SK-N-SH (cell line): Measurements from ENCODE around the gene ATG7. TPM values are rescaled to one million over a fixed set of nuclear protein-coding genes. Genes with fewer than 3 reads are reported as not detected.

Experiments used
- CTCF ChIA-PET: fragments of 300-600, 350-600 bp; formaldehyde crosslinking; extraction: SDS; loops from one replicate; lab custom pipeline; 2021; lab: Yijun Ruan, JAX
- POLR2A ChIA-PET: fragments of 350-600 bp; sonication (Branson Sonifier 250); formaldehyde crosslinking; extraction: SDS; loops from one replicate; lab custom pipeline; 2020; ENCODE audit warnings: antibody characterized with exemption, inconsistent platforms; lab: Yijun Ruan, JAX
- DNase-seq: peaks from one replicate; pipeline ENCODE4 v3.0.0; 2012
- H2AFZ ChIP-seq: fragments of 200-600 bp; sonication (generic); 2 replicates; pipeline ENCODE4 v1.8.1; 2016; ENCODE audit warnings: antibody characterized with exemption, mild to moderate bottlenecking, low read depth
- H3F3A ChIP-seq: fragments of 200-600 bp; sonication (generic); replicated peaks from 2 replicates; pipeline ENCODE3; 2016; ENCODE audit warnings: antibody characterized with exemption, mild to moderate bottlenecking; ENCODE audit not compliant: insufficient read depth
- H3K27ac ChIP-seq, 2 experiments: fragments of 200-500 bp in 1 of 2; fragments of 200-600 bp in 1 of 2; sonication (Bioruptor generic) in 1 of 2; sonication (generic), shearing (Covaris generic) in 1 of 2; 2 replicates each; pipeline versions ENCODE4 v1.5.1 to v1.6.1; 2014 to 2016; ENCODE audit warnings: low read depth in 2 of 2, inconsistent platforms in 1 of 2, low read length in 1 of 2, mild to moderate bottlenecking in 1 of 2, mixed read lengths in 1 of 2
- H3K27me3 ChIP-seq: fragments of 200-600 bp; sonication (generic), shearing (Covaris generic); 2 replicates; pipeline ENCODE4 v1.6.1; 2016; ENCODE audit warnings: mixed run types; ENCODE audit not compliant: insufficient read depth
- H3K36me3 ChIP-seq, 2 experiments: fragments of 200-500 bp in 1 of 2; fragments of 200-600 bp in 1 of 2; sonication (Bioruptor generic) in 1 of 2; sonication (generic) in 1 of 2; replicated peaks in 1 of 2; 2 replicates each; pipeline versions ENCODE3 to v1.5.1; 2014 to 2016; ENCODE audit warnings: low read length in 1 of 2, mild to moderate bottlenecking in 1 of 2; ENCODE audit not compliant: insufficient read depth in 2 of 2, control insufficient read depth in 1 of 2
- H3K4me1 ChIP-seq, 2 experiments: fragments of 200-500 bp in 1 of 2; fragments of 200-600 bp in 1 of 2; sonication (Bioruptor generic) in 1 of 2; sonication (generic), shearing (Covaris generic) in 1 of 2; 2 replicates each; pipeline versions ENCODE4 v1.5.1 to v1.6.1; 2014 to 2016; ENCODE audit warnings: low read depth in 1 of 2, low read length in 1 of 2, mixed run types in 1 of 2; ENCODE audit not compliant: insufficient read depth in 2 of 2, control insufficient read depth in 1 of 2
- H3K4me2 ChIP-seq: fragments of 200-600 bp; sonication (generic), shearing (Covaris generic); 2 replicates; pipeline ENCODE4 v1.6.1; 2017; ENCODE audit warnings: mixed run types
- H3K4me3 ChIP-seq, 2 experiments: fragments of 200-500 bp in 1 of 2; fragments of 200-600 bp in 1 of 2; sonication (Bioruptor generic) in 1 of 2; sonication (generic), shearing (Covaris generic) in 1 of 2; 2 replicates each; pipeline versions ENCODE4 v1.5.1 to v1.8.1; 2014 to 2016; ENCODE audit warnings: low read depth in 2 of 2, inconsistent platforms in 1 of 2, low read length in 1 of 2, mild to moderate bottlenecking in 1 of 2, mixed read lengths in 1 of 2, moderate library complexity in 1 of 2
- H3K79me2 ChIP-seq: fragments of 200-600 bp; sonication (generic); 2 replicates; pipeline ENCODE4 v1.8.1; 2017; ENCODE audit warnings: mild to moderate bottlenecking; ENCODE audit not compliant: insufficient read depth
- H3K9ac ChIP-seq: fragments of 200-600 bp; sonication (generic); 2 replicates; pipeline ENCODE4 v1.6.1; 2017; ENCODE audit warnings: mixed run types
- H3K9me2 ChIP-seq: fragments of 200-600 bp; sonication (generic); 2 replicates; pipeline ENCODE4 v1.6.1; 2017; ENCODE audit warnings: mixed run types
- H3K9me3 ChIP-seq: fragments of 200-600 bp; sonication (generic); 2 replicates; pipeline ENCODE4 v1.6.1; 2017; ENCODE audit warnings: mixed run types, mild to moderate bottlenecking, moderate library complexity
- H4K20me1 ChIP-seq: fragments of 200-600 bp; sonication (generic); 2 replicates; pipeline ENCODE4 v1.6.1; 2017; ENCODE audit warnings: mild to moderate bottlenecking, mixed run types; ENCODE audit not compliant: insufficient read depth
- ELF1 ChIP-seq: IDR thresholded peaks from 2 replicates; pipeline ENCODE4 v1.4.0; 2012
- FOXJ3 ChIP-seq: sonication (generic); formaldehyde crosslinking; IDR thresholded peaks from 2 replicates; pipeline ENCODE4 v1.5.1; 2020; ENCODE audit warnings: mild to moderate bottlenecking, missing genetic modification reagents
- GATA2 ChIP-seq: sonication (generic); formaldehyde crosslinking; IDR thresholded peaks from 2 replicates; pipeline ENCODE4 v1.5.0; 2020; ENCODE audit warnings: mild to moderate bottlenecking, missing genetic modification reagents
- JUND ChIP-seq: IDR thresholded peaks from 2 replicates; pipeline ENCODE4 v1.4.0; 2012
- MAX ChIP-seq: IDR thresholded peaks from 2 replicates; pipeline ENCODE4 v1.4.0; 2012; ENCODE audit warnings: low read depth
- NFIC ChIP-seq: IDR thresholded peaks from 2 replicates; pipeline ENCODE4 v1.4.0; 2012; ENCODE audit warnings: borderline replicate concordance
- PBX3 ChIP-seq: IDR thresholded peaks from 2 replicates; pipeline ENCODE4; 2012
- POLR2AphosphoS5 ChIP-seq: IDR thresholded peaks from 2 replicates; pipeline ENCODE4 v1.6.1; 2012; ENCODE audit warnings: low read depth, low read length
- RCOR1 ChIP-seq: fragments of 150-350 bp; IDR thresholded peaks from 2 replicates; pipeline ENCODE4 v1.6.1; 2017; ENCODE audit warnings: antibody characterized with exemption, low read length
- RXRA ChIP-seq: IDR thresholded peaks from 2 replicates; pipeline ENCODE4 v1.4.0; 2012; ENCODE audit warnings: low read depth, mild to moderate bottlenecking, borderline replicate concordance
- SIN3A ChIP-seq: IDR thresholded peaks from 2 replicates; pipeline ENCODE4 v1.6.1; 2012; ENCODE audit warnings: low read depth, mild to moderate bottlenecking, low read length, moderate library complexity, borderline replicate concordance
- SMC3 ChIP-seq: IDR thresholded peaks from 2 replicates; pipeline ENCODE4 v1.6.1; 2012; ENCODE audit warnings: low read depth, low read length, improper control_type of control experiment
- TAF1 ChIP-seq: IDR thresholded peaks from 2 replicates; pipeline ENCODE4 v1.6.1; 2012; ENCODE audit warnings: low read depth, mild to moderate bottlenecking, low read length, moderate library complexity, borderline replicate concordance
- TCF12 ChIP-seq: IDR thresholded peaks from 2 replicates; pipeline ENCODE4 v1.4.0; 2012
- TEAD4 ChIP-seq: IDR thresholded peaks from 2 replicates; pipeline ENCODE4 v1.4.0; 2012; ENCODE audit warnings: mild to moderate bottlenecking, borderline replicate concordance; ENCODE audit not compliant: insufficient read depth
- USF1 ChIP-seq: IDR thresholded peaks from 2 replicates; pipeline ENCODE4 v1.4.0; 2012; ENCODE audit warnings: low read depth, borderline replicate concordance
- YY1 ChIP-seq: IDR thresholded peaks from 2 replicates; pipeline ENCODE4 v1.4.0; 2012; ENCODE audit warnings: low read depth, mild to moderate bottlenecking
- ZBTB33 ChIP-seq: IDR thresholded peaks from 2 replicates; pipeline ENCODE4 v1.4.0; 2012; ENCODE audit warnings: low read depth, borderline replicate concordance
- WGBS: methylation state at CpG from one replicate; pipeline ENCODE4 v1.1.6; 2017; ENCODE audit warnings: low lambda C conversion rate; 5-methylcytosine and 5-hydroxymethylcytosine counted together
- polyA plus RNA-seq, 3 experiments: library from polyadenylated mRNA; depleted of rRNA; stranded (reverse); fragments of >200 nt; gene quantifications; 2 replicates each; pipeline ENCODE4 v1.2.3, GENCODE V29; 2012

Gene ATG7
- polyA plus RNA-seq, 1 of the 3 experiments (the other 2 are of a cell fraction), result 29.5 TPM

GRCh38 chr3:11542551-11542950 is 270.4 kb downstream of the ATG7 start:
- CTCF ChIA-PET, result no interaction called here
- H3K27ac ChIP-seq, result no peak overlapping the region
- no peaks in the 10 kb centered on the region for H3K9me2 ChIP-seq
- no peak overlapping the region for H3K9ac ChIP-seq
- peaks cover 5% of the 10 kb centered on the region for H3F3A ChIP-seq
- no peak overlapping the region for H3K4me3 ChIP-seq
- no peak overlapping the region for H2AFZ ChIP-seq
- H3K9me3 ChIP-seq, result no peaks in the 10 kb centered on the region
- H4K20me1 ChIP-seq, result no peaks in the 10 kb centered on the region
- peaks cover 4% of the 10 kb centered on the region; the same call in 1 of the 2 replicates for H3K79me2 ChIP-seq
- peaks cover 0 to 8% of the 10 kb centered on the region in 2 experiments for H3K36me3 ChIP-seq
- POLR2A ChIA-PET, result no interaction called here
- H3K4me1 ChIP-seq, result peaks cover 0 to 15% of the 10 kb centered on the region in 2 experiments; a peak in 1 of 4 replicates
- DNase-seq, result no peak
- WGBS, result 94% methylated on average over 7 of the region's 7 CpGs
- H3K27me3 ChIP-seq, result no peaks in the 10 kb centered on the region
- H3K4me2 ChIP-seq, result no peak overlapping the region
- TF ChIP-seq GATA2 (CRISPR knock-in tag), result no peak
- no peak for TF ChIP-seq NFIC
- no peak for TF ChIP-seq ZBTB33
- TF ChIP-seq USF1, result no peak
- no peak for TF ChIP-seq RXRA
- no peak for TF ChIP-seq SMC3
- TF ChIP-seq JUND, result no peak
- no peak for TF ChIP-seq MAX
- TF ChIP-seq YY1, result no peak
- no peak for TF ChIP-seq TCF12
- TF ChIP-seq SIN3A, result no peak
- no peak for TF ChIP-seq TAF1
- no peak for TF ChIP-seq FOXJ3 (CRISPR knock-in tag)
- no peak for TF ChIP-seq ELF1
- no peak for TF ChIP-seq RCOR1
- TF ChIP-seq PBX3, result no peak
- TF ChIP-seq TEAD4, result no peak
- TF ChIP-seq POLR2AphosphoS5, result no peak
